Activated CD4-positive, alpha-beta T cell treated with anti-CD3 and anti-CD28 coated beads, Interleukin-2, amount 10 ng/mL, durations not matched to agents 24 days and 14 days (primary cell): ENCODE measurements around the gene GRAMD1A. TPM values are rescaled to one million over a fixed set of nuclear protein-coding genes. Genes with fewer than 3 reads are reported as not detected.
"Not testable (repeated sequence)": the region's sequence is repeated elsewhere in the genome, so short reads cannot be mapped to it uniquely, and the experiment has no call there.

Experiments used
- DNase-seq: peaks from one replicate; pipeline ENCODE4 v3.0.0; 2022
- H3K27ac Mint-ChIP-seq: one replicate; pipeline ENCODE4 v1.8.0; 2022; ENCODE audit warnings: mild to moderate bottlenecking, mixed read lengths
- H3K27me3 Mint-ChIP-seq: one replicate; pipeline ENCODE4 v1.8.0; 2022; ENCODE audit warnings: mixed read lengths
- H3K36me3 Mint-ChIP-seq: one replicate; pipeline ENCODE4 v1.8.0; 2022; ENCODE audit warnings: low read depth, mild to moderate bottlenecking, mixed read lengths
- H3K4me1 Mint-ChIP-seq: one replicate; pipeline ENCODE4 v1.8.0; 2021; ENCODE audit warnings: mixed read lengths
- H3K4me3 Mint-ChIP-seq: one replicate; pipeline ENCODE4 v1.8.0; 2022; ENCODE audit warnings: mild to moderate bottlenecking, moderate library complexity, mixed read lengths
- H3K9me3 Mint-ChIP-seq: one replicate; pipeline ENCODE4 v1.8.0; 2021; ENCODE audit warnings: mixed read lengths
- intact Hi-C: fragments of 100-400 bp; cut with micrococcal nuclease; formaldehyde crosslinking; loops from one replicate; pipeline ENCODE4 v1.15.1; 2023
- total RNA-seq: library from RNA; stranded (reverse); gene quantifications from 2 replicates; pipeline ENCODE4 v1.2.3, GENCODE V29; 2022

GRAMD1A gene
- total RNA-seq, 1 donor from 2014 or later: 176 TPM

DNA sequence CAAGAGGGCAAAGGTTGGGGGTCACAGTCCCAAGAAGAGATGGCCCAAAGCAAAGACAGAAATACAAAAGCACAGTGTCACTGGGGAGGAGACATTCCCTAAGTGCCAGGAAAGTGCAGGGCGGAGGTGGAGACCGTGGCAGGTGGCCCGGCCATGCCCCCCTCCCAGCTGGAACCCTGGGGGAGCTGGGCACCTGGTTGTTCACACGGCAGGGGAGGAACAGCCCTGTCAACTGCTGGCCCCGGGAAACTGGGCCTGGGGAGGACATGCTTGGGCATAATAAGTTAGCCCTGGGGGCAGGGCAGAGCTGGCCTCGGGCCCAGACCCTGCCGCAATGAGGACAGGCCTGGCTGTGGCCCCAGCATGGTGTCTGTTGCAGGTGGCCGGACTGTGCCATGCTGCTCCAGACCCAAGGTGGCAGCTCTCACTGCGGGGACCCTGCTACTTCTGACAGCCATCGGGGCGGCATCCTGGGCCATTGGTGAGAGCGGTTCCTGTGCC is 48.8 kb downstream of the GRAMD1A start:
- intact Hi-C loops: no loop called here
- peaks cover 2% of the 10 kb centered on the region for H3K27me3 Mint-ChIP-seq

DNA sequence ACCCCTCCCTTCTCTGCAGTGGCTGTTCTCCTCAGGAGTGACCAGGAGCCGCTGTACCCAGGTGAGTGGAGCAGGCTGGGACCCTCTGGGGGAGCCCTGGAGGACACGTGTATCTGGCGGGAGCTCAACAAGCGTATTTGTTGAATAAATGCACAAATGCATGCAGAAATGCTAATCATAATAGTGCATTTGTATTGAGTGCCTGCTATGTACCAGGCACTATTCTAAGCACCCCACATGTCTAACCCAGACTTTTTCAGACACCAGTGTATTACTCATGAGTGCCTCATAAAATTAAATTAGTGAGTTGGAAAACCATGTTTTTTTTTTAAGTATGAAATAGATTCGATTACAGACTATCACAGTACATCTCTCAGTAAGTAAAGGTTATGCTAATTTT is 49.3 kb downstream of the GRAMD1A start:
- H3K27ac Mint-ChIP-seq: no peak overlapping the region
- DNase-seq: no peak
- H3K4me1 Mint-ChIP-seq: peaks cover 10% of the 10 kb centered on the region
- no peaks in the 10 kb centered on the region for H3K9me3 Mint-ChIP-seq
- H3K36me3 Mint-ChIP-seq: no peaks in the 10 kb centered on the region
- intact Hi-C loops: no loop called here
- H3K4me3 Mint-ChIP-seq: no peak overlapping the region
- peaks cover 2% of the 10 kb centered on the region for H3K27me3 Mint-ChIP-seq

More for the DNA sequence above, 48.8 kb downstream of the GRAMD1A start:
- H3K36me3 Mint-ChIP-seq: no peaks in the 10 kb centered on the region
- H3K9me3 Mint-ChIP-seq: no peaks in the 10 kb centered on the region
- no peak for DNase-seq
- no peak overlapping the region for H3K4me3 Mint-ChIP-seq
- H3K27ac Mint-ChIP-seq: no peak overlapping the region
- peaks cover 10% of the 10 kb centered on the region for H3K4me1 Mint-ChIP-seq

DNA sequence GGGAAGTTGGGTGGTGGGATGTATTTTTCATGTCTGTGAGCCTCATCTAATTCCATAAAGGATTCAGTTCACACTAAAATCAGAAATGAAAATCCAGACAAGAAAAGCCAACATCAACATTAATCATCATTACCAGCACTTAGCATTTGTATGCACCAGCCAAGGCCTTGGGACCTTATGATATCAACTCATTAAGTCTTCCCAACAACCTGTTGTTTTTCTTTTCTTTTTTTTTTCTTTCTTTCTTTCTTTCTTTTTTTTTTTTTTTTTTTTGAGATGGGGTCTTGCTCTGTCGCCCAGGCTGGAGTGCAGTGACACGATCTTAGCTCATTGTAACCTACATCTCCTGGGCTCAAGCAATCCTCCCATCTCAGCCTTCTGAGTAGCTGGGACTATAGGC is 50.5 kb downstream of the GRAMD1A start:
- intact Hi-C loops, H3K4me3 Mint-ChIP-seq, DNase-seq, H3K27me3 Mint-ChIP-seq, H3K4me1 Mint-ChIP-seq, H3K9me3 Mint-ChIP-seq, H3K36me3 Mint-ChIP-seq, H3K27ac Mint-ChIP-seq: not testable (repeated sequence)

DNA sequence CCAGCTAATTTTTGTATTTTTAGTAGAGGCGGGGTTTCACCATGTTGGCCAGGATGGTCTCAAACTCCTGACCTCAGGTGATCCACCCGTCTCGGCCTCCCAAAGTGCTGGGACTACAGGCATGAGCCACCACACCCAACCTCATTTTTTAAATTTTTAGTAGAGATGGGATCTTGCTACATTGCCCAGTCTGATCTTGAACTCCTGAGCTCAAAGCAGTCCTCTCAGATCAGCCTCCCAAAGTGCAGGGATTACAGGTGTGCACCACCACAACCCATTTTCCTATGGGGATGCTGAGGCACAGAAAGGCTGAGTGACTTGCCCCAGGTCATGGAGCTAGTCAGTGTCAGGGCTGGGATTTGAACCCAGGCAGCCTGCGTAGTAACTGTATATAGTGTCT is 51.1 kb downstream of the GRAMD1A start:
- H3K4me3 Mint-ChIP-seq, H3K27me3 Mint-ChIP-seq, H3K4me1 Mint-ChIP-seq, H3K36me3 Mint-ChIP-seq, DNase-seq, H3K27ac Mint-ChIP-seq, intact Hi-C loops, H3K9me3 Mint-ChIP-seq: not testable (repeated sequence)

DNA sequence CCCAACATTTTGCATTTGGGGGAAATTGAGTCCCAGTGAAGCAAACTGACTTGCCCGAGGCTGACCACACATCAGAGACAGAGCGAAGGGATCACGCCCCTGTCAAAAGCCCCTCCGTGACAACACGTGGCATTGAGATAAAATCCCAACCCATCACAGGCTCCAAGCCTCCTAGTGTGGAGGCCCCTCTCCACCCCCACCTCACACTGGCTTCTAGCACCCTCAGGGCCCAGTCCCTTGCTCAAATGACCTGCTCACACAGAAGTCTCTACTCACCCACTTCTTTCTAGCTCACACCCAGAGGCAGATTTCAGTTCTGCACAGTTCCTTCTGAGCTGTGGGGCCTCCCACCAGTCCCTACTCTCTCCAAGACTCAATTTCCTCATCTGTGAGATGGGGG is 51.7 kb downstream of the GRAMD1A start:
- no peak for DNase-seq
- Mint-ChIP-seq H3K9me3 (no peaks in the 10 kb centered on the region), H3K36me3 (no peaks in the 10 kb centered on the region), H3K27me3 (peaks cover 6% of the 10 kb centered on the region), H3K27ac (no peak overlapping the region), H3K4me1 (peaks cover 2% of the 10 kb centered on the region), H3K4me3 (no peak overlapping the region)
- intact Hi-C loops: no loop called here

DNA sequence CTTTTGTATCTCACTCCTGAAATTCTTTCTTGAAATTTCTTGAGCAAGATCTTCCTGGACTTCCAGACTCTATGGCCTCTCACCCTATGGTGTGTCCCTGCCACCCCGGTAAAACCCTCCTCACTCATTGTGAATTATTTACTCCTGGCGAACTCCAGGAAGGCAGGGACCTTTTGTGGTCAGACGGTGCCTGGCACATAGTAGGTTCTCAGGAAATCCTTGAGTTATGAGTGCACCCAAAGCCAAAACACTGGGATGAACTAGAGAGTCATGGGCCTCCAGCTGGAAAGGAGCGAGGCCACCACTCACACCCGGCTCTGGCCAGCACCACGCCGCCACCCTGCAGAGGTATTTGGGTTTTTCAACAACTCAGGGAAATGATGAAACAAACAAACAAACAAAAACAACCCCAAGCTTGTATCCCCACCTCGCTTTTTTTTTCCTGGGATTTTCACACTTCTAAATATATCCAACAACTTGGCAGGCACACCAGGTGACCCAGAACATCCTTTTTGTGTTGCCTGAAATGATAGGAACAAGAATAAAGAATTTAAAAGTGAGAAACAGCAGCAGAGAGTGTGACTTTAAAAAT is 52.6 kb downstream of the GRAMD1A start:
- H3K9me3 Mint-ChIP-seq: no peaks in the 10 kb centered on the region
- H3K4me3 Mint-ChIP-seq: no peak overlapping the region
- peaks cover 2% of the 10 kb centered on the region for H3K4me1 Mint-ChIP-seq
- no peak overlapping the region for H3K27ac Mint-ChIP-seq
- H3K27me3 Mint-ChIP-seq: peaks cover 6% of the 10 kb centered on the region
- H3K36me3 Mint-ChIP-seq: no peaks in the 10 kb centered on the region
- DNase-seq: no peak
- intact Hi-C loops: no loop called here

DNA sequence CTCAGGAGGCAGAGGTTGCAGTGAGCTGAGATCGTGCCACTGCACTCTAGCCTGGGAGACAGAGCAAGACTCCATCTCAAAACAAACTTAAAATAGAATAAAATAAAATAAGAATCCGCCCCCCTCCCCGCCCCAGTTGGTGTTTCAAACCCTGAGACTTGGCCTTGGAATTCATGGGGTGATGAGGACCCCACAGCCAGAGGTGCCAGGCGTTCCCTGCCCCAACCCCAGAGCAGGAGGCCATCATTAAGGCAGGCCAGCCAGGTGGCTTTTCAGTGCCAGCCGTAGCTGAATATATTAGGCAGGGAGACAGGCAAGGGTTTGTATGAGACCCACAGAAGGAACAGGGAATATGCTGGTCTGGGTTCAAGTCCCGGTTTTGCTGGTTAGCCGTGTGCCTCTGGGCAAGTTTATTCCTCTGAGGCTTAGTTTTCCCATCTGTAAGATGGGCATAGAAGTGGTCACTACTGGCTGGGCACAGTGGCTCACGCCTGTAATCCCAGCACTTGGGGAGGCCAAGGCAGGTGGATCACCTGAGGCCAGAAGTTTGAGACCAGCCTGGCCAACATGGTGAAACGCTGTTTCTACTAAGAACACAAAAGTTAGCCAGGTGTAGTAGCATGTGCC is 53.7 kb downstream of the GRAMD1A start:
- no peaks in the 10 kb centered on the region for H3K36me3 Mint-ChIP-seq
- H3K27me3 Mint-ChIP-seq: peaks cover 4% of the 10 kb centered on the region
- H3K4me3 Mint-ChIP-seq: no peak overlapping the region
- H3K4me1 Mint-ChIP-seq: peaks cover under 1% of the 10 kb centered on the region
- intact Hi-C loops: no loop called here
- H3K27ac Mint-ChIP-seq: no peak overlapping the region
- no peaks in the 10 kb centered on the region for H3K9me3 Mint-ChIP-seq
- DNase-seq: no peak

DNA sequence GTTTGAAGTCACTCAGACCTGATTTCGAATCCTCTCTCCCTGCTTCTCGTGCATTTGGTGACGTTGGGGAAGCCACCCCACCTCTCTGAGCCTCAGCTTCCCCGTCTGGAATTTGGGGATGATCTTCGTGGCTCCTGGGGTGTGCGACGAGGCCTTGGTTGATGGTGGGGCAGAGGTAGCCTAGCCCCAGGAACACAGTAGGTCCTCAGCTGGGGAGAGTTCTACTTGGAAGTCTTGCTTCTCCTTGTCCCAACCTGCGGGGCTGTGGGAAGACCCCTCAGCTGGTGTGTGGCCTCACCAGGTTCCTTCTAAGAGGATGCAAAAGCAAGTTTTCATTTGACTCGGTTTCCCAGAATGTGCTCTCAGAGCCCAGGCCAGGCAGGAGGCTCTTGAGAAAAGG is 54.5 kb downstream of the GRAMD1A start:
- DNase-seq: no peak
- intact Hi-C loops: no loop called here
- H3K4me1 Mint-ChIP-seq: no peaks in the 10 kb centered on the region
- no peak overlapping the region for H3K4me3 Mint-ChIP-seq
- no peaks in the 10 kb centered on the region for H3K9me3 Mint-ChIP-seq
- peaks cover 4% of the 10 kb centered on the region for H3K27me3 Mint-ChIP-seq
- no peak overlapping the region for H3K27ac Mint-ChIP-seq
- no peaks in the 10 kb centered on the region for H3K36me3 Mint-ChIP-seq

DNA sequence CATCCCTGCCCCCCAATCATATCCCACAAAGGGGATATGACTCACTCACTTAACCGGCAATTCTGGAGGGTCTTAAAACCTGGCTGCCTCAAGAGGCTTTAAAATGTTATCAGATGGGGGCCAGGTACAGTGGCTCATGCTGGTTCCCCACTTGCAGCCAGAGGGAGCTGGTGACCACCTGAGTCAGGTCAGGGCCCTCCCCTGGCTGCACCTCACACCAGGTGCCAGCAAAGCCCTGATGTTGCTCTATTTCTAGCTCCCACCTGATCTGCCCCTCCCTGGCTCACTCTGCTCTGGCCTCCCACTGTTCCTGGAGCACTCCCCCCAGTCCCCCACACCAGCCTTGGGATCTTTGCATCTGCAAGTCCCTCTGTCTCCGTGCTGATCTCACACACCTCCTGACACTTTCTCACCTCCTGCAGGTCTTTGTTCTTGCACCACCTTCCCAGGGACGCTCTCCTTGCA is 55.6 kb downstream of the GRAMD1A start:
- H3K9me3 Mint-ChIP-seq: no peaks in the 10 kb centered on the region
- H3K27ac Mint-ChIP-seq: no peak overlapping the region

DNA sequence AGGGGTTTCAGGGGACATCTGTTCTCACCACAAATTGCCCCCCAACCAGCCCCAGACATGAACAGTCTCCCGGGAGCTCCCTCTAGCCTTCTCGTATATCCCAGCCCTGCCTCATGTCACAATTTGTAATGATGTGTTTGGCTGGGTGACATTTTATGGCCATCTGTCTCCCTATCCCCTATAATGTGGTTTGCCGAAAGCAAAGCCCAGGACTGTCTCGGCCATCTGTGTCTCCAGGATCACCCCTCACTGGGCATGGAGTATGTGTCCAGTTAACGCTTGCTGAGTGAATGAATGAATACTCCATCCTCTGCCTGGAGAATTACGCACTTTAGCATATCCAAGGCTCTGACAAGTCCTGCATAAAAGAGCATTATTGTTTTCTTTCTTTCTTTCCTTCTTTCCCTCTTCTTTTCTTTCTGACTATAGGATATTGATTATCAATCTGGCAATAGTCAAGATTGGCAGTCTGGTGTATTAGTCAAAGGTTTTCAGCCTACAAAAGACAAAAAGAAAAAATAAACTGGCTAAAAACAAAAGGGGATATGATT is 56.5 kb downstream of the GRAMD1A start:
- Mint-ChIP-seq H3K4me3 (no peak overlapping the region), H3K9me3 (no peaks in the 10 kb centered on the region), H3K27me3 (peaks cover 4% of the 10 kb centered on the region), H3K4me1 (no peaks in the 10 kb centered on the region), H3K36me3 (no peaks in the 10 kb centered on the region), H3K27ac (no peak overlapping the region)
- DNase-seq: no peak
- intact Hi-C loops: no loop called here

More for the DNA sequence above, 55.6 kb downstream of the GRAMD1A start:
- H3K4me1 Mint-ChIP-seq: no peaks in the 10 kb centered on the region
- H3K4me3 Mint-ChIP-seq: no peak overlapping the region
- no peak for DNase-seq
- peaks cover 4% of the 10 kb centered on the region for H3K27me3 Mint-ChIP-seq
- intact Hi-C loops: no loop called here
- H3K36me3 Mint-ChIP-seq: no peaks in the 10 kb centered on the region

DNA sequence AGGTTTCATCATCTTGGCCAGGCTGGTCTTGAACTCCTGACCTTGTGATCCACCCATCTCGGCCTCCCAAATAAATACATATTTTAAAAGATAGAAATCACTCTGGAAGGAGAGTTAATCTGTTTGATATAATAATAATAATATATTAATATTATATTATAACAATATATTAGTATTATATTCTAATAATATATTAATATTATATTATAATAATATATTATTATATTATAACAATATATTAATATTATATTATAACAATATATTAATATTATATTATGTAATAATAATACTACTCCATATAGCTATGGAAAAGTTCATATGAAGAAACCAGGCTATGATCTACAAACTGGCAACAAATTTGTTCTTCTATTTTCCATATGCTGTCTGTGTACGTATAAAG is 58.2 kb downstream of the GRAMD1A start:
- Mint-ChIP-seq H3K4me3 (no peak overlapping the region), H3K27me3 (peaks cover 4% of the 10 kb centered on the region), H3K36me3 (no peaks in the 10 kb centered on the region), H3K4me1 (no peaks in the 10 kb centered on the region), H3K9me3 (no peaks in the 10 kb centered on the region), H3K27ac (no peak overlapping the region)
- intact Hi-C loops: no loop called here
- no peak for DNase-seq

DNA sequence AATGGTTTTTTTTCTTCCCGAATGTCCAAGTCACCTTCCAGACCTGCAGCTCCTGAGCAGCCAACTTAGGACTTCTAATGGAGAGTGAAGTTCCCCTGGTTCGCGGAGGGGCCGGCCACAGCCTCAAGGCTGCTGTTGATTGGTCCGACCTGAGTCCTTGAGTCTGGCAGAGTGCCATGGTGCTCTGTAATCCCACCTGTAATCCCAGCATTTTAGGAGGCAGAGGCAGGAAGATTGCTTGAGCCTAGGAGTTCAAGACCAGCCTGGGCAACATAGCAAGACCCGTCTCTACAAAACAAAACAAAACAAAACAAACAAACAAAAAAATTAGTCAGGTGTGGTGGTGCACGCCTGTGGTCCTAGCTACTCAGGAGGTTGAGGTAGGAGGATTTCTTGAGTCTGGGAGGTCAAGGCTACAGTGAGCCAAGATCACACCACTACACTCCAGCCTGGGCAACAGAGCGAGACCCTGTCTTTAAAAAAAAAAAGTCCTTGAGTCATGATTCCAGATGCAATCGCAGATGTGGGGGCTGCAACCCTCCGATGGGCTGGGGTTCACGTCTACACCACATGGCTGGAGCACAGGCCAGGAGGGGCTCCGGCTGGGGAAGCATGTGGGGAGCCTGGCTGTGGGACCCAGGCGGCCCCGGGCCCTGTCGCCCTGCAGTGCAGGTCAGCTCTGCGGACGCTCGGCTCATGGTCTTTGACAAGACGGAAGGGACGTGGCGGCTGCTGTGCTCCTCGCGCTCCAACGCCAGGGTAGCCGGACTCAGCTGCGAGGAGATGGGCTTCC is 59.1 kb downstream of the GRAMD1A start:
- DNase-seq: no peak
- Mint-ChIP-seq H3K36me3 (no peaks in the 10 kb centered on the region), H3K9me3 (no peaks in the 10 kb centered on the region), H3K4me1 (peaks cover 4% of the 10 kb centered on the region), H3K27ac (no peak overlapping the region), H3K4me3 (no peak overlapping the region), H3K27me3 (peaks cover 6% of the 10 kb centered on the region)
- intact Hi-C loops: no loop called here

DNA sequence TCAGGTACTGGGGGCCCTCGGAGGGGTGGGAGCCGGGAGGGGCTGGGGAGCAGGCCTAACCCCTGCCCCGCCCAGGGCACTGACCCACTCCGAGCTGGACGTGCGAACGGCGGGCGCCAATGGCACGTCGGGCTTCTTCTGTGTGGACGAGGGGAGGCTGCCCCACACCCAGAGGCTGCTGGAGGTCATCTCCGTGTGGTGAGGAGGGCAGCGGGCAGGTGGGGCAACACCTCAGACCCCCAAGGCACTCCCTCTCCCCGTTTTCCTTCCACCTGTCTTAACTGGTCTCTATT is 59.6 kb downstream of the GRAMD1A start:
- H3K27ac Mint-ChIP-seq: no peak overlapping the region
- no peaks in the 10 kb centered on the region for H3K9me3 Mint-ChIP-seq
- intact Hi-C loops: no loop called here
- no peak overlapping the region for H3K4me3 Mint-ChIP-seq
- peaks cover 4% of the 10 kb centered on the region for H3K4me1 Mint-ChIP-seq
- H3K27me3 Mint-ChIP-seq: peaks cover 6% of the 10 kb centered on the region
- H3K36me3 Mint-ChIP-seq: no peaks in the 10 kb centered on the region
- no peak for DNase-seq

DNA sequence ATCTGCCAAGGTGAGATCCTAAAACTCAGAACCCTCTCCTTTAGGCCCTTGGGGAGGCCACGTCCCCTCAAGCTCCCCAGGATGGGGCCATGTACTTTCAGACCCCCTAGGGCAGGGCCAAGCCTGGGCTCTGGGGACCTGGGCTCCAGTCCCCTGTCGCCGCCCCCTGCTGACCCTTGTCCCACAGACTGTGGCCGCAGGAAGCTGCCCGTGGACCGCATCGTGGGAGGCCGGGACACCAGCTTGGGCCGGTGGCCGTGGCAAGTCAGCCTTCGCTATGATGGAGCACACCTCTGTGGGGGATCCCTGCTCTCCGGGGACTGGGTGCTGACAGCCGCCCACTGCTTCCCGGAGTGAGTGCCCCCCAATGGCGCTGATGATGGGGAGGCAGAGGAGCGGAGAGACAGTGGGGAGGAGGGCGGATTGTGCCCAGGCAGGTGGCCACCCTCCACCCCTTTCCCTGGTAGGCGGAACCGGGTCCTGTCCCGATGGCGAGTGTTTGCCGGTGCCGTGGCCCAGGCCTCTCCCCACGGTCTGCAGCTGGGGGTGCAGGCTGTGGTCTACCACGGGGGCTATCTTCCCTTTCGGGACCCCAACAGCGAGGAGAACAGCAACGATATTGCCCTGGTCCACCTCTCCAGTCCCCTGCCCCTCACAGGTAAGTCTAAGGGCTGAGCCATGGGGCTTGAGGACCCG is 60.2 kb downstream of the GRAMD1A start:
- peaks cover 4% of the 10 kb centered on the region for H3K4me1 Mint-ChIP-seq
- H3K27me3 Mint-ChIP-seq: peaks cover 6% of the 10 kb centered on the region
- no peaks in the 10 kb centered on the region for H3K9me3 Mint-ChIP-seq
- H3K27ac Mint-ChIP-seq: no peak overlapping the region
- intact Hi-C loops: no loop called here
- DNase-seq: no peak
- no peak overlapping the region for H3K4me3 Mint-ChIP-seq
- no peaks in the 10 kb centered on the region for H3K36me3 Mint-ChIP-seq
